Thymus (tissue), 14 donors: ENCODE results near the gene OCEL1. TPM values are rescaled to one million over a fixed set of nuclear protein-coding genes. Genes with fewer than 3 reads are reported as not detected.
"Not testable (repeated sequence)": the region's sequence is repeated elsewhere in the genome, so short reads cannot be mapped to it uniquely, and the experiment has no call there.

Experiments used
- DNase-seq, 9 donors: peaks; one replicate each; pipeline ENCODE4 v3.0.0-alpha.2; 2013; ENCODE audit warnings: low spot score in 9 of 9, low read depth in 6 of 9, missing footprints in 1 of 9
- H3K27ac ChIP-seq, 2 donors: one replicate each; pipeline ENCODE4 v1.5.1; 2013; ENCODE audit warnings: control low read depth in 1 of 2, low read depth in 1 of 2, low read length in 1 of 2, mild to moderate bottlenecking in 1 of 2, moderate library complexity in 1 of 2
- H3K27me3 ChIP-seq, 2 donors: one replicate each; pipeline ENCODE4 v1.5.1; 2013; ENCODE audit warnings: low read length in 1 of 2; ENCODE audit not compliant: control insufficient read depth in 2 of 2, insufficient read depth in 1 of 2
- H3K36me3 ChIP-seq, 2 donors: one replicate each; pipeline ENCODE4 v1.5.1; 2013; ENCODE audit warnings: low read length in 1 of 2, mild to moderate bottlenecking in 1 of 2, moderate library complexity in 1 of 2; ENCODE audit not compliant: control insufficient read depth in 2 of 2, insufficient read depth in 2 of 2
- H3K4me1 ChIP-seq, 2 donors: one replicate each; pipeline ENCODE4 v1.5.1; 2013; ENCODE audit warnings: low read length in 2 of 2; ENCODE audit not compliant: control insufficient read depth in 2 of 2, insufficient read depth in 2 of 2
- H3K4me3 ChIP-seq, 2 donors: one replicate each; pipeline ENCODE4 v1.5.1; 2013; ENCODE audit warnings: low read length in 2 of 2, control low read depth in 1 of 2, mild to moderate bottlenecking in 1 of 2
- H3K9me3 ChIP-seq, 2 donors: one replicate each; pipeline ENCODE4 v1.5.1; 2013; ENCODE audit warnings: low read length in 1 of 2, mild to moderate bottlenecking in 1 of 2; ENCODE audit not compliant: control insufficient read depth in 2 of 2, insufficient read depth in 1 of 2
- WGBS: extraction: QIAGEN DNeasy Blood & Tissue Kit; methylation state at CpG from one replicate; pipeline ENCODE4 v1.1.7; 2013; 5-methylcytosine and 5-hydroxymethylcytosine counted together
- long read RNA-seq, 10 donors: transcript quantifications; one replicate each; lab custom pipeline, GENCODE V29; 2026
- polyA plus RNA-seq: library from polyadenylated mRNA; stranded (reverse); fragments of 200-250 nt; gene quantifications from one replicate; pipeline ENCODE4 v1.2.3, GENCODE V29; 2013
- total RNA-seq: library from RNA; stranded (reverse); fragments of 120-200 nt; gene quantifications from one replicate; pipeline ENCODE4 v1.2.4, GENCODE V29; 2013
- donor health status: healthy.

Gene OCEL1
- 6.2 TPM for total RNA-seq
- polyA plus RNA-seq, result 24.8 TPM
- long read RNA-seq, donor 1, result 0 reads
- long read RNA-seq, donor 2, partial matches to known transcripts, result 0 of 6 reads
- long read RNA-seq, donor 2, other reads (novel, unspliced or antisense), result 0 of 6 reads
- long read RNA-seq, donor 3, partial matches to known transcripts, result 0 of 1 reads
- long read RNA-seq, donor 3, other reads (novel, unspliced or antisense), result 0 of 1 reads
- long read RNA-seq, donor 4, partial matches to known transcripts, result 0 of 1 reads
- long read RNA-seq, donor 4, other reads (novel, unspliced or antisense), result 0 of 1 reads
- long read RNA-seq, donor 5, partial matches to known transcripts, result 0 of 2 reads
- long read RNA-seq, donor 5, other reads (novel, unspliced or antisense), result 0 of 2 reads
- long read RNA-seq, donor 6, partial matches to known transcripts, result 0 of 2 reads
- long read RNA-seq, donor 6, other reads (novel, unspliced or antisense), result 0 of 2 reads
- long read RNA-seq, donor 7, partial matches to known transcripts, result 0 of 5 reads
- long read RNA-seq, donor 7, other reads (novel, unspliced or antisense), result 0 of 5 reads
- long read RNA-seq, donor 8, partial matches to known transcripts, result 0 of 1 reads
- long read RNA-seq, donor 8, other reads (novel, unspliced or antisense), result 0 of 1 reads
- long read RNA-seq, donor 9, partial matches to known transcripts, result 0 of 1 reads
- long read RNA-seq, donor 9, other reads (novel, unspliced or antisense), result 0 of 1 reads
- long read RNA-seq, donor 10, partial matches to known transcripts, result 0 of 3 reads
- long read RNA-seq, donor 10, other reads (novel, unspliced or antisense), result 0 of 3 reads

DNA sequence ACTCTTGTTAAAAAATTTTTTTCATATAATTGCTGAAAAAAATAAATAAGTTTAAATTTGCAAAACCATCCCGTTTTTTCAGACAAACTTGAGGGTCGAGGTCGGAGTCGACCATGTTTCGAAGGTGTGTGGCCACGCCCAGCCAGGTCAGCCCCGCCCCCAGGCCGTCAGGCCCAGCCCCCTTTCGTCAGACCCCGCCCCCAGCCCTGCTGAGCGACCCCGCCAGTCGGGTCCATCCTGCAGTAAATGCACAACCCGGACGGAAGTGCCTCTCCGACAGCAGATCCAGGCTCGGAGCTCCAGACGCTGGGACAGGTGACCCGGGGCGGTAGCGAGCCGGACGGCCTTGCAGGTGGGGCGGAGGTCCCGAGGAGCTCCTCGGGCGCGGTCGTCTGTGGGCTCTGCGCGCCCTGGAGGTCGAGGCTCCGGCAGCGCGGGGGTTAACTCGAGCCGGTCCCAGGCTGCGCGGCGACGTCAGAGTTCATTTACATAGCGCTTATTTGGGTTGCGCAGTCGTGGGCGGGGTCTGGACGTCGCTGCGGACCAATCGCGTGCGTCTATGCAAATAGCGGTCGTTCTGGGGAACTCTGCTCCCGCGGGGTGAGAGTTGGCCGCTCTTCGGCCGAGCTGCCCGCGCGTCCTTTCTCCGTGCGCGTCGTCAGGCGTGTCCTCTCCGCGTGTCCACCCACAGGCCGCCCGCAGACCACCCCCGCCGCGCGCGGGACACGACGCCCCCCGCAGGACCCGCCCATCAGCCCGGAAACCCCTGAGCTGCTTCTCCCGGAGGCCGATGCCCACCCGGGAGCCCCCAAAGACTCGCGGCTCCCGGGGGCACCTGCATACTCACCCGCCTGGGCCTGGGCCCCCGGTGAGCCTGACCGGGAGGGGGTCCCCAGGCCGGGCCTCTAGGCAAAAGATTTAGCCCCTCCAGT lies at the start of gene OCEL1:
TSS of gene OCEL1 (plus strand) at position 225 of the 932 bp plus-strand sequence. CDS start at position 247, 22 bp downstream.
- under 1% methylated on average over 90 of the region's 90 CpGs for WGBS
- peak; percentile 91 to 99 (median 96) for DNase-seq
- peaks cover 0 to 5% of the 10 kb centered on the region in 2 donors for H3K9me3 ChIP-seq
- no peaks in the 10 kb centered on the region for H3K27me3 ChIP-seq
- peak within 1 kb of the TSS; percentile 70 to 92 for H3K4me3 ChIP-seq
- peaks cover 2 to 6% of the 10 kb centered on the region in 2 donors for H3K36me3 ChIP-seq
- peaks cover 0 to 12% of the 10 kb centered on the region in 2 donors for H3K4me1 ChIP-seq
- H3K27ac ChIP-seq, result peak within 1 kb of the TSS; percentile 99 to 100

- Histone ChIP-seq H3K4me3 (no peak overlapping the region), H3K4me1 (peaks cover 0 to 3% of the 10 kb centered on the region in 2 donors), H3K27me3 (no peaks in the 10 kb centered on the region), H3K9me3 (no peaks in the 10 kb centered on the region), H3K27ac (no peak overlapping the region), H3K36me3 (peaks cover 46 to 61% of the 10 kb centered on the region in 2 donors)
- DNase-seq, result no peak
- whole genome bisulfite sequencing, result 97% methylated on average over 10 of the region's 10 CpGs
Measured at GRCh38 chr19:17178291-17178690, 47.7 kb upstream of the OCEL1 start.

- no peak for DNase-seq
- H3K27me3 ChIP-seq, result no peaks in the 10 kb centered on the region
- H3K27ac ChIP-seq, result no peak overlapping the region
- no peak overlapping the region for H3K4me3 ChIP-seq
- WGBS, result 94% methylated on average over 22 of the region's 22 CpGs
- H3K36me3 ChIP-seq, result peaks cover 46 to 55% of the 10 kb centered on the region in 2 donors
- H3K4me1 ChIP-seq, result peaks cover 0 to 5% of the 10 kb centered on the region in 2 donors
- H3K9me3 ChIP-seq, result no peaks in the 10 kb centered on the region
Measured at GRCh38 chr19:17180997-17181702, 44.9 kb upstream of the OCEL1 start.

DNA sequence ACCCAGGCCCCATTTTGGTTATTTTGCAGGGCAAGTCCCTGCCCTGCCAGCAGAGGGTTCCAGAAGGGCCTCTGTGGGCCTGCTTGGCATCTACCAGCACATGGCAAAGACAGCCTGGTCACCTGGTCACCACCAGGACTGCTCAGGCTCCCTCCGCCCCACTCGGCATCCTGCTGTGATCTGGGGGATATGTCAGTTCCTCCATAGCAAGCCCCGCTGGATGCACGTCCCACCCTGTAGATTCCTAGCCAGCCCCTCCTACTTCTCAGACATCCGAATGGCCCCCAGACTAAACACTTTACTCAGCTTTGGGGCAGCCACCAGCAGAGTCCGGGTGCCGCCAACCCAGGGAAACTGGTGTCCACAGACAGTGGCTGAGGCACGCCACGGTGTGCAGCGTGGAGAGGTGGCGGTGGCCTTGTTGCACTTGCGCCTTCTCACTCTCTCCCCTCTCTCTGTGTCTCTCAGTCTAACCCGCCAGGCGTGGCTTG lies 42.7 kb upstream of the OCEL1 start:
- Histone ChIP-seq H3K36me3 (peaks cover 46 to 58% of the 10 kb centered on the region in 2 donors), H3K4me3 (no peak overlapping the region), H3K9me3 (no peaks in the 10 kb centered on the region), H3K27me3 (no peaks in the 10 kb centered on the region), H3K27ac (peak overlapping the region in 1 of 2 donors; percentile 15), H3K4me1 (peaks cover 0 to 5% of the 10 kb centered on the region in 2 donors)
- peak in 3 of 9 donors; percentile 6 to 12 (median 8) for DNase-seq
- WGBS, result 68% methylated on average over 14 of the region's 14 CpGs

DNA sequence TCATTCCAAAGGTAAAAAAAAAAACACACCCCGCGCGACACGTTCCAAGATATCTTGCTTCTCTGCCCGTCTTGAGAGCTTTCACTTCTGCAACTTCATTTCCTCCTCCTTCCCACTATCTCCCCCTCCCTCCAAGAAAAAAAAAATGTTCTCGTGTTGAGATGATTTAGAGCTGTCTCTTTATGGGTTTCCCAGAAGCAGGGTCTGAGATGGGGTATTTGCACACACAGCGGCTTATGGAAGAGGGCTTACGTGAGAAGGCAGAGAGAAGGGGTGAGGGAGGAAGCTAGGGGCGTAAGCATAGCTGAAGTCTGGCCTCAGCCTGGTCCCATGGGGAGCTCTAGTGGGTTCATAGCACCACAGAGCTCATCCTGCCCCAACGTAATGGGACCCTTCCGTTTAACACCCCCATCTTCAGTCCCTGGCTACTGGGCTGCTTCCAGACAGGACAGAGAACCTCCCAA lies 42.1 kb upstream of the OCEL1 start:
- Histone ChIP-seq H3K27me3 (no peaks in the 10 kb centered on the region), H3K27ac (peak overlapping the region in 1 of 2 donors; percentile 75), H3K36me3 (peaks cover 47 to 57% of the 10 kb centered on the region in 2 donors), H3K4me1 (peaks cover 0 to 5% of the 10 kb centered on the region in 2 donors), H3K4me3 (no peak overlapping the region), H3K9me3 (no peaks in the 10 kb centered on the region)
- 44% methylated on average over 11 of the region's 11 CpGs for WGBS
- peak in 5 of 9 donors; percentile 3 to 55 (median 11) for DNase-seq

GRCh38 chr19:17184371-17184841 lies 41.6 kb upstream of the OCEL1 start:
- Histone ChIP-seq H3K36me3 (peaks cover 47 to 61% of the 10 kb centered on the region in 2 donors), H3K27me3 (no peaks in the 10 kb centered on the region), H3K4me1 (peaks cover 2 to 5% of the 10 kb centered on the region in 2 donors), H3K4me3 (no peak overlapping the region), H3K27ac (peak overlapping the region in 1 of 2 donors; percentile 75), H3K9me3 (no peaks in the 10 kb centered on the region)
- WGBS, result 81% methylated on average over 12 of the region's 12 CpGs
- peak in 4 of 9 donors; percentile 10 to 56 (median 21) for DNase-seq

DNA sequence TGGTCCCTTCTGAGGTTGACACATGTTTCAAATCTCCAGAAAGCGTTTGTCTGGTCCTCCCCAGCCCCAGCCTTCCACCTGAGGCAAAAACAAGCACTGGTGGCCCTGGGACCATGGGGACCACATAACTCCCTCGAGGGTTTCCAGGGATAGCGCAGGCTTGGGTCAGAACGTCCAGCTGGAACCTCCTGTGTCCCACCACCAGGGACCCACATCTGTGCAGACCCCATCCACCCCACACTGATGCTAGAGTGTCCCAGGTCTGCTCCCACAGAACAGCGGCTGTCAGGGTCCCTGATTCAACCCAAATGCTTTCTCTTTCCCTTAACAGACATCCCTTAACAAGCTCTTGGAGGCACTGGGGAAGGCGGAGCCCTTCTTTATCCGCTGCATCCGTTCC lies 40.4 kb upstream of the OCEL1 start:
- Histone ChIP-seq H3K27me3 (no peaks in the 10 kb centered on the region), H3K4me3 (no peak overlapping the region), H3K36me3 (peaks cover 53 to 65% of the 10 kb centered on the region in 2 donors), H3K4me1 (peaks cover 5 to 8% of the 10 kb centered on the region in 2 donors), H3K9me3 (no peaks in the 10 kb centered on the region), H3K27ac (no peak overlapping the region)
- no peak for DNase-seq
- WGBS, result 97% methylated on average over 8 of the region's 8 CpGs

GRCh38 chr19:17191736-17192135 lies 34.3 kb upstream of the OCEL1 start:
- not testable (repeated sequence) for H3K27me3 ChIP-seq, H3K27ac ChIP-seq, H3K9me3 ChIP-seq, H3K4me3 ChIP-seq, DNase-seq, H3K4me1 ChIP-seq
- H3K36me3 ChIP-seq, result peaks cover 69 to 78% of the 10 kb centered on the region in 2 donors
- WGBS, result 87% methylated on average over 6 of the region's 6 CpGs
